22Rv1 (cell line): ENCODE results near the gene DRAXIN.

Experiments used
- ZFX ChIP-seq: fragments of 450-650 bp; IDR thresholded peaks from 2 replicates; pipeline ENCODE4 v1.6.1; 2017; ENCODE audit warnings: antibody characterized with exemption, borderline replicate concordance
- TF ChIP-seq, protein P1 (sequence below): fragments of 450-650 bp; IDR thresholded peaks from 2 replicates; pipeline ENCODE4 v1.5.1; 2017; ENCODE audit warnings: mild to moderate bottlenecking

DNA sequence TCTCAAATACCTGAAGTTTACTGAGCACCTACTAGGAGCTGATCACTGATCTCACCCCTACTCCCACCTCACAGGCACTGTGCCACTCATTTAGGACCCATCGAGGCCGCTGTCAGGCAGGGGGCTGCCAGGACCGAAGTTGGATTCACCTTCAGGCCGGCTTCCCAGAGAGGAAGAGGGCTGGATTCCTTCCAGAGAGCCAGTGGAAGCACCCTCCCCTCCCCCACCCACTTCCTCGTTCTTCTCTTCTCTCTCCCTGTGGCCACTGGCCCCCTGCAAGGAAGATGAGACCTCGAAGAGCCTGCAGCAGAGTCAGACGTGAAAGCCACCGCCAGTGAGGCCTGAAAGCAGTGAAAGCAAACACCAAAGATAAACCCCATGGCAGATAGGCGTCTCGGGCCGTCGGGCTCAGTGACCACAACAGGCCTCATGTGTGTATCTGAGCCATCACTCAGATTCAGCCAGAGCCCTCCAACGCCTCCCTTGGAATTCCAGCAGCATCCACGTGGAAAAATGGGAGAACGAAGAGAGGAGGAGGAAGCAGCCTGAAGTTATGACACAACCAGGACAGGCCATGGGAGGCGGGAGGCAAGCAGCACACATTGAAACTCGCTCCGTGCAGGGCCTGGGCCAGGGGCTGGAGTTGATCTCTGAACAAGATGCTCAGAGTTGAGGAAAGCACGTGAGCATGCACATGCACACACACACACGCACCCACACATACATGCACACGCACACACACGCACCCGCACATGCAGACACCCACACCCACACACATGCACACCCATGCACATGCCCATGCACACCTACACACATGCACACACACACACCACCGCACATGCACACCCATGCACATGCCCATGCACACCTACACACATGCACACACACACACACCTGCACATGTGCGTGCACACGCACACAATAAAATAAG is 38.3 kb downstream of the DRAXIN start:
- TF ChIP-seq, protein P1, sequence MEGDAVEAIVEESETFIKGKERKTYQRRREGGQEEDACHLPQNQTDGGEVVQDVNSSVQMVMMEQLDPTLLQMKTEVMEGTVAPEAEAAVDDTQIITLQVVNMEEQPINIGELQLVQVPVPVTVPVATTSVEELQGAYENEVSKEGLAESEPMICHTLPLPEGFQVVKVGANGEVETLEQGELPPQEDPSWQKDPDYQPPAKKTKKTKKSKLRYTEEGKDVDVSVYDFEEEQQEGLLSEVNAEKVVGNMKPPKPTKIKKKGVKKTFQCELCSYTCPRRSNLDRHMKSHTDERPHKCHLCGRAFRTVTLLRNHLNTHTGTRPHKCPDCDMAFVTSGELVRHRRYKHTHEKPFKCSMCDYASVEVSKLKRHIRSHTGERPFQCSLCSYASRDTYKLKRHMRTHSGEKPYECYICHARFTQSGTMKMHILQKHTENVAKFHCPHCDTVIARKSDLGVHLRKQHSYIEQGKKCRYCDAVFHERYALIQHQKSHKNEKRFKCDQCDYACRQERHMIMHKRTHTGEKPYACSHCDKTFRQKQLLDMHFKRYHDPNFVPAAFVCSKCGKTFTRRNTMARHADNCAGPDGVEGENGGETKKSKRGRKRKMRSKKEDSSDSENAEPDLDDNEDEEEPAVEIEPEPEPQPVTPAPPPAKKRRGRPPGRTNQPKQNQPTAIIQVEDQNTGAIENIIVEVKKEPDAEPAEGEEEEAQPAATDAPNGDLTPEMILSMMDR = no peak
- no peak for TF ChIP-seq ZFX
